ENCODE measurements around the gene CTIF. TPM values are rescaled to one million over a fixed set of nuclear protein-coding genes. Genes with fewer than 3 reads are reported as not detected.

CTIF gene
- total RNA-seq, 1 experiment from 2014 or later = 26.5 TPM

- TF ChIP-seq SIN3A (IDR thresholded peaks at IDR 0.05; ENCODE audit: borderline replicate concordance, insufficient read depth, low read depth, low read length) = no peak
- TF ChIP-seq TCF7L2 (IDR thresholded peaks at IDR 0.05; ENCODE audit: low read depth, low read length) = no peak
- no peak for TF ChIP-seq REST (IDR thresholded peaks at IDR 0.05; ENCODE audit: insufficient read depth in 1 of 2, low read depth in 2 of 2, low read length in 1 of 2)
- no peak for TF ChIP-seq POLR2AphosphoS5 (IDR thresholded peaks at IDR 0.05; ENCODE audit: low read depth, low read length)
- TF ChIP-seq CTCF (IDR thresholded peaks at IDR 0.05) = no peak
- Histone ChIP-seq H3K27me3 (ENCODE audit: control insufficient read depth, insufficient read depth, low read length) (no peaks in the 10 kb centered on the region), H3K27ac (ENCODE audit: low read length) (no peak overlapping the region), H3K4me3 (ENCODE audit: low read depth in 2 of 2, low read length in 2 of 2) (no peak overlapping the region), H3K9me3 (ENCODE audit: control insufficient read depth, insufficient read depth, low read depth, low read length) (no peaks in the 10 kb centered on the region), H3K36me3 (ENCODE audit: control insufficient read depth, insufficient read depth, low read length) (no peaks in the 10 kb centered on the region), H3K4me1 (ENCODE audit: control insufficient read depth, insufficient read depth, low read length) (no peaks in the 10 kb centered on the region)
- in situ Hi-C loops (cut with HindIII; ENCODE audit: low pct_unique_long_range_greater_than_20kb, low sequenced_read_pairs) = no loop called here
- DNase-seq (ENCODE audit: low read depth, low spot score) (no peak), ATAC-seq (no peak)
- BruUV-seq (replicated peaks) = no TSS peak
- POLR2A ChIA-PET = no interaction called here
- intact Hi-C loops (cut with micrococcal nuclease; ENCODE audit: unreplicated experiment) = no loop called here
- CTCF ChIA-PET = no interaction called here
Observed at GRCh38 chr18:48554610-48555400, 16.0 kb downstream of the CTIF start.

- H3K36me3 ChIP-seq (ENCODE audit: control insufficient read depth, insufficient read depth, low read length) = no peaks in the 10 kb centered on the region
- ATAC-seq (no peak), DNase-seq (ENCODE audit: low read depth, low spot score) (no peak)
- in situ Hi-C loops (cut with HindIII; ENCODE audit: low pct_unique_long_range_greater_than_20kb, low sequenced_read_pairs) = no loop called here
- no peak overlapping the region for H3K27ac ChIP-seq (ENCODE audit: low read length)
- BruUV-seq (replicated peaks) = no TSS peak
- H3K4me1 ChIP-seq (ENCODE audit: control insufficient read depth, insufficient read depth, low read length) = no peaks in the 10 kb centered on the region
- TF ChIP-seq SIN3A (IDR thresholded peaks at IDR 0.05; ENCODE audit: borderline replicate concordance, insufficient read depth, low read depth, low read length) (no peak), CTCF (IDR thresholded peaks at IDR 0.05) (no peak), REST (IDR thresholded peaks at IDR 0.05; ENCODE audit: insufficient read depth in 1 of 2, low read depth in 2 of 2, low read length in 1 of 2) (no peak), POLR2AphosphoS5 (IDR thresholded peaks at IDR 0.05; ENCODE audit: low read depth, low read length) (no peak), TCF7L2 (IDR thresholded peaks at IDR 0.05; ENCODE audit: low read depth, low read length) (no peak)
- intact Hi-C loops (cut with micrococcal nuclease; ENCODE audit: unreplicated experiment) = no loop called here
- H3K9me3 ChIP-seq (ENCODE audit: control insufficient read depth, insufficient read depth, low read depth, low read length) = no peaks in the 10 kb centered on the region
- H3K4me3 ChIP-seq (ENCODE audit: low read depth in 2 of 2, low read length in 2 of 2) = no peak overlapping the region
- CTCF ChIA-PET = no interaction called here
- POLR2A ChIA-PET = no interaction called here
- no peaks in the 10 kb centered on the region for H3K27me3 ChIP-seq (ENCODE audit: control insufficient read depth, insufficient read depth, low read length)
Observed at GRCh38 chr18:48555465-48555995, 16.7 kb downstream of the CTIF start.
